T-helper 22 cell (primary cell): ENCODE measurements around the gene EOGT.

ENCODE experiments used
- DNase-seq: peaks from one replicate; pipeline ENCODE4 v3.0.0-alpha.2; 2020; ENCODE audit warnings: low read depth

The EOGT gene

DNA sequence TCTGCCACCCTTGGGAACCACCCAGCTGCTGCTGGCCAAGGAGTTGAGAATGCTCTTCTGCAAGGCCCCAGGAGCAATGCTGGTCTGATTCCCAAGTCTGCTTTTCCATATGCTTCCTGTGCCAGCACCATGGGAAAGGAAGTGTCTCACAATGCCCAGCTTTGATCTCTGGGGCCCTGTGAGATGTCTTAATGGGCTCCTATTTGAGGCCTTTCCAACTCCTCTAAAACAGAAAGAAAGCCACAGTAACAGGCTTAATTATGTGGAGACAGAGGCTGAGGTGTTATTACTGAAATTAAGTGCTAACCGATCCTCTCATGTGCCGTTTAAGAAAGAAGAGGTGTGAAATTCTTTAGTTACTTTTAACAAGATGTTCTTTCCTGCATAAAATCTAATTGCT is 4.5 kb downstream of the EOGT start:
- no peak for DNase-seq

GRCh38 chr3:69005791-69006482 is 7.5 kb downstream of the EOGT start:
- no peak for DNase-seq

- DNase-seq: no peak
These were observed 8.3 kb downstream of the EOGT start for GRCh38 chr3:69005071-69005790.

DNA sequence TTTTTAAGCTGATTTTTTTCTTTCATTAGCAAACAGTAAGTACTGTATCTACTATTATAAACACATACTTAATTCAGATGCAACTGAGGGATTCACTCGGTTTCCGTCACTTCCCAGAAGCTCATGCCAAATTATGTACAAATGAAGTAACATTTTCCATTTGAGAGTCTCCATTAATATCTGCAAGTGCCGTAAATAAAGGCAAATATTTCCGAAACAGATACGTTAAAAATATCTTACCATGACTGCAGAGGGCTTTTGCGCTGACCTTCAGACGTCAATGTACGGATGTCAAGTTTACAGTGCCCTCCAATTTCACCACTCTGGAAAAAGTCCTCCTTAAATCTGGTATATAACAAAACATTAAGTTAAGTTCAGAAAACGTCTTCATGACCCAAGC is 9.3 kb downstream of the EOGT start:
- DNase-seq: no peak

GRCh38 chr3:68999605-69000004 is 13.9 kb downstream of the EOGT start:
- DNase-seq: no peak

GRCh38 chr3:68999158-68999557 is 14.3 kb downstream of the EOGT start:
- no peak for DNase-seq

GRCh38 chr3:68997887-68998286 is 15.6 kb downstream of the EOGT start:
- no peak for DNase-seq

- DNase-seq: no peak
These were observed 17.0 kb downstream of the EOGT start for GRCh38 chr3:68996356-68996995.

DNA sequence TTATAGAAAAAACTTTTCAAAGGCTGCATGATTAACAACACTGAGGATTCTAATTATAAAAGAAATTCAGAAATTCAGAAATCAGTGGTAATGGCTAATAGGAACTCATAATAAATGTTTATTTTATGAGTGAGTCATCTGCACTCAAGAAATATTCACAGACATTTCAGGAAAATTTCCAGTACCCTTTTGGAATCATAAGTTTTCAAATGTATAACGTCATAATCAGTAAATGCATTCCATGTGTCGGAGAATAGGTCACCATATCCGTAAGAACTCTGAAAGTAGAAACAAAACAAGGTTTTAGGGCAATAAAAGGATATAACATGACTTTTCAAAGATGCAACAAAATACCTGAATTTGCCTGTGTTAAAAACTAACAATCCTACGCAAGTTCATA is 24.7 kb downstream of the EOGT start:
- DNase-seq: no peak

GRCh38 chr3:68987322-68987721 is 26.2 kb downstream of the EOGT start:
- no peak for DNase-seq

DNA sequence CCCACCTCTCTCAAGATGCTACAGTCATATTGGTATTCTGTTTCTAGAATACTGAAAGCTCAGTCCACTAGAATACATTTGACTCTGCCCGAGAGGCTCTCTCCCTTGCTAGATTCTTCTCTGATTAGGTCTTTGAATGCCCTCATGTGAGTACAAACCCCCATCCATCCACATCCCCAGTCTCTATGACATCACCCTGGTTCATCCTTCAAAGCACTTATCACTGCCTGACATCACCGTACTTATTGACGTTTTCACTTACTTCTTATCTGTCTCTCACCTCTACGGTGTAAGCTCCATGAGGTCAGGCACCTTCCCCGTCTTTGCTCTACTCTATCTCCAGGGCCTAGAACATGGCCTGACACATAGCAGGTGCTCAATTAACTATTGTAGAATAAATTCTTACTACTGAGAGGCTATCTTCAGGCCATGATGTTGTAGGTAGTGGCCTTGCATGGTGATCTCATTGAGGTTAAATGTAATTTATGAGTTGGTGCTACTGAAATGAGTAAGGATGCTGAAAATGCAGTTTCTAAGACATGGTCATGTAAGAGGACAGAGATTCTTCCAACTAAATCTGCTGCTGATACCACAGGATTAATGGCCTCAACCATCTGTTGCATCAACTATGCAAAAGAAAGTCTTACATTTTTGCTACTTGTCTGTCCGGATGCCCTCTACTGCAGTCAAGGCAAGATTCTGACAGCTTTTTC is 26.8 kb downstream of the EOGT start:
- no peak for DNase-seq

DNA sequence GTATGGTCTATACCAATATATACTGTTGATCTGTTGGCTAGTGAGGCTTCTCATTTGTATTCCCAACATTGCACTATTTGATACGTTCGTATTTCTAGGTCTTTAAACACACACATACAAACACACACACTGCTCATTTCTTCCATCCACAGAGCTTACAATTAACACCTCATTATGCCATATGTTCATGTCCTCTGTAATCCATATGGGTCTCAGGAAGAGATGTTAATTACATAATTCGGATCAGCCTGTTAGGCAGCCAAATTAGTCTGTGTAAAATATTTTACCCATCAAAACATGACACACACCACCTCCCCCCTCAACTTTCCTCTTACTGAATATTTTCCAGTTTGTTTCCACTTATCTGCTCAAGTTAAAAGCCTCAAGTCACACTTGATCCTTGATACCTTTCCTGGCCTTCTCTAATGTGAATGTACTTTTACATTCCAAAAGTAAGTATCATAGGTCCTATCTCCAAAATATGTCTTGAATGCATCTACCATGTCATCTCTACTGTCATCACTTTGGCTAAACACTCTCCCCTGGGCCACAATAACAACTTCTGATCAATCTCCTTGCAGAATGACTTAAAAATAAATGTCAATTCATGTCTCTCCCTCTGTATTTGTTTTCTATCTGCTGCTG is 28.2 kb downstream of the EOGT start:
- no peak for DNase-seq

DNA sequence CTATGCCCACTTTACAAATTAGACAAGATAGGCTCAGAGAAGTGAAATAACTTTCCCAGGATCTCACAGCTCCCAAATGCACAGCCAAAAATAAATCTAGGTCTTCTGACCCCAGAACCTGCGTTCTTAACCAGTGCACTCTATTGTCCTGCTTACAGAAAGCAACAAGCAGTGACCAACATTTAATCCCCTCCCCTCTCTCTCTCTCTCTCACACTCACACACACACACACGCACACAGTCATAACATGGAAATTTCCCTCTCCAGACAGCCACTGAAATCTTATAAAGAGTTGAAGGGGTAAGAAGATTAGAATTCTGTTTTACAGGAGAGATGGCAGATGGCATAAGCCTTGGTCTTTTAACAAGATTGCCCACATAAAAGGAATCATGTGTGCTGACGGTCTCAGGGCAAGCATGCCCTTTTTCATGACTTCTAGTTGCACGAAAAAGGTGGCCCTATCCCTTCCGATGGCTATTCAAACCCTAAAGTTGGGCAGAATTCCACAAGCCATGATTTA is 29.4 kb downstream of the EOGT start:
- no peak for DNase-seq

- no peak for DNase-seq
These were observed 35.9 kb downstream of the EOGT start for GRCh38 chr3:68977486-68978167.

GRCh38 chr3:68974711-68975110 is 38.8 kb downstream of the EOGT start:
- no peak for DNase-seq

- DNase-seq: no peak
These were observed 39.8 kb downstream of the EOGT start for GRCh38 chr3:68973639-68974038.

DNA sequence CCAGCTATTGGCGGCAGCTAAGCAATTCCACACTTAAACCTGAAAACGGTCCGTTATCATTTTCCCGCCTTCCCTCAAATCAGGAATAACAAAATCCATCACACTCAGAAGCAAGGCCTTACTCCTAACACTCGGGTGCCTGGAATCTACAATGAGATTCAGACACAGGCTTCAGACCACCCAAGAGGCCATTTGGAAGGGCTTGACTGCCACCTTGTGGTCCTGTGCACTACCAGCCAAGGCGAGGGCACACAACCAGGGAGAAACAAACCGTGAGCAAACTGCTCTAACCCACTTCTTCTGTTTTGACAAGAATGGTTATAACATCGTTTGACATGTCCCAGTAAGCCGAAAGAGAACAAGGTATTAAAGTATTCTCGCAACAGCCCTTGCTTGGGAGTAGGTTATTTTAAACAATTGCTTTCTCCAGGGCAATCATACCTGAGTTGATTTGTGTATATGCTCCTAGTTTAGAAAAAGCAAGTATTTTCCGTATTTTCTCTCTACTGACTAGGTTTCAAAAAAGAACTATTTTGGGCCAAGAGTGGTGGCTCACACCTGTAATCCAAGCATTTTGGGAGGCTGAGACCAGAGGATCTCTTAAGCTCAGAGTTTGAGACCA is 41.0 kb downstream of the EOGT start:
- DNase-seq: no peak

DNA sequence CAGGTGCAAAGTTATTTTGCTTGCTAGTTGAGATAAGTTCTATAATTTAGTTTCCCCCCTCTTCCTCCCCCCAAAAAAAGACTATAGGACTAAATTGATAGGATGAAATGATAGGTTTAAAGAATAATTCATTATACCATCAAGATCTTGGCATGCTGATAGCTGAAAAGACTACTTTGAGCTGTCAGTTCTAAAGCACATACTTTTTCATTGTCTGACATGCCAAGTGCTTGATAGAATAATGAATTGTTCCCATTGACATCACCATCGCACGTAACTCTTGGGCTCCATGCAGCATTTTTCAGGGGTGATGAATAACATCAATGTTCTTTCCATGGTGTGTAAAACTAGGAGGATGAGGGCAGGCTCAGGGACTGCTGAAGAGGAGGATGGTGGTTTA is 48.8 kb downstream of the EOGT start:
- no peak for DNase-seq

GRCh38 chr3:68963891-68964290 is 49.6 kb downstream of the EOGT start:
- no peak for DNase-seq

- DNase-seq: no peak
These were observed 50.1 kb downstream of the EOGT start for GRCh38 chr3:68963376-68963775.

DNA sequence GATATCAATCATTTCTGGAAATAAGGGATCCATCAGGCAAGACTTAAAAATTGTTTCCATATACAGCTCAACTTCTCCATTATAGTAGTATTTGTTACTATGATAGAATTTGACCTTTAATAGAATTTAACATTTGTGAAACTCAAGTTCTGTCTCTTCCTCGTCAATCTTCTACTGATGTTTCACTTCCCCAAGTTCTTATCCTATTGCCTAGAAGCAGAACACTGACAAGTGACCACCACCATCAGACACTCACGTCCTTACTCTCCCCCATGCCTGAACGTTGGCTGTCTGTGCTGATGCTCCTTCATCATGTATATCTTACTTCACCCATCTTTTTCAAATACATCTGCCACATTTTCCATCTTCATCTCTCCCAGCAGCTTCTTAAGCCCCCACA is 54.6 kb downstream of the EOGT start:
- DNase-seq: no peak
